Ascending aorta (tissue), 2 donors: Measurements from ENCODE around the gene SYT11. TPM values are rescaled to one million over a fixed set of nuclear protein-coding genes. Genes with fewer than 3 reads are reported as not detected.
"Not testable (repeated sequence)": the region's sequence is repeated elsewhere in the genome, so short reads cannot be mapped to it uniquely, and the experiment has no call there.

ENCODE experiments used
- DNase-seq, 2 donors: peaks; one replicate each; pipeline ENCODE4 v3.0.0-alpha.2; 2019; ENCODE audit warnings: low spot score in 2 of 2
- H3K27ac ChIP-seq, 2 donors: fragments of 200-600 bp; sonication (generic); one replicate each; pipeline ENCODE4 v1.5.1; 2016 to 2017; ENCODE audit warnings: mild to moderate bottlenecking in 1 of 2
- H3K27me3 ChIP-seq: fragments of 200-600 bp; sonication (generic); one replicate; pipeline ENCODE4 v1.5.1; 2017
- H3K36me3 ChIP-seq, 2 donors: fragments of 200-600 bp; sonication (generic); one replicate each; pipeline ENCODE4 v1.5.1; 2016
- H3K4me1 ChIP-seq, 2 donors: fragments of 200-600 bp; sonication (generic); one replicate each; pipeline ENCODE4 v1.5.1; 2016 to 2017; ENCODE audit warnings: mild to moderate bottlenecking in 1 of 2
- H3K4me3 ChIP-seq, 2 donors: fragments of 200-600 bp; sonication (generic); one replicate each; pipeline ENCODE4 v1.5.1; 2016 to 2017; ENCODE audit warnings: mild to moderate bottlenecking in 1 of 2
- H3K9me3 ChIP-seq, 2 donors: fragments of 200-600 bp; sonication (generic); one replicate each; pipeline ENCODE4 v1.5.1; 2016
- intact Hi-C: fragments of 100-400 bp; cut with DNase I; formaldehyde crosslinking; loops from one replicate; pipeline ENCODE4 v1.15.1; 2023
- total RNA-seq: library from RNA; depleted of rRNA; stranded (reverse); fragments of >200 nt; gene quantifications from one replicate; pipeline ENCODE4 v1.1.0, GENCODE V29; 2016
- TF ChIP-seq, protein P1 (sequence below), 3 experiments: fragments of 200-600 bp in 2 of 3; fragments of 450-650 bp in 1 of 3; sonication (generic) in 2 of 3; IDR thresholded peaks; one replicate each; pipeline ENCODE4 v1.5.1; 2016 to 2019; ENCODE audit warnings: antibody characterized with exemption in 3 of 3, mild to moderate bottlenecking in 1 of 3, moderate library complexity in 1 of 3

SYT11 gene
- total RNA-seq, 1 donor from 2014 or later, result 17.7 TPM

DNA sequence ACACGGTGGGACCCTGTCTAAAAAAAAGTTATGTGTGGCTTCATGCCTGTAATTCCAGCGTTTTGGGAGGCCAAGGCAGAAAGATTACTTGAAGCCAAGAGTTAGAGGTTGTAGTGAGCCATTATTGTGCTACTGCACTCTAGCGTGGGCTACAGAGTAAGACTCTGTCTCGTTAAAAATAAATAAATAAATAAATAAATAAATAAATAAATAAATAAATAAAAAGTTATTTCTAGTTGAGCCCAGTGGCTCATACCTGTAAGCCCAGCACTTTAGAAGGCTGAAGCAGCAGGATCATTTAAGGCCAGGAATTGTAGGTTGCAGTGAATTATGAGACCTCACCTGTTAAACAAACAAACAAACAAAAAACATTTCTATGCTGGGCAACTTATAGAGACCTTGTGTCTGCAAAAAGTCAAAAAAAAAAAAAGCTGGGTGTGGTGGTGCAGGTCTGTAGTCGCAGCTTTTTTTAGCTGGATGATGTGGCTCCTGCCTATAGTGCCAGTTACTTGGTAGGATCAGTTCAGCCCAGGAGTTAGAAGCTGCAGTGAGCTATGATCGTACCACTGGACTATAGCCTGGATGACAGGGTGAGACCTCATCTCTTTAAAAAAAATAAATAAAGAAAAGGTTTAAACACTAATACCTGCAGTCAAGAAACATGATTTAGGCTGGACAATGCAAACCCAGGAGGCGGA lies 27.9 kb upstream of the SYT11 start:
- peaks cover 2 to 4% of the 10 kb centered on the region in 2 donors for H3K36me3 ChIP-seq
- intact Hi-C loops, result no loop called here
- no peaks in the 10 kb centered on the region for H3K4me1 ChIP-seq
- no peaks in the 10 kb centered on the region for H3K9me3 ChIP-seq
- TF ChIP-seq, protein P1, sequence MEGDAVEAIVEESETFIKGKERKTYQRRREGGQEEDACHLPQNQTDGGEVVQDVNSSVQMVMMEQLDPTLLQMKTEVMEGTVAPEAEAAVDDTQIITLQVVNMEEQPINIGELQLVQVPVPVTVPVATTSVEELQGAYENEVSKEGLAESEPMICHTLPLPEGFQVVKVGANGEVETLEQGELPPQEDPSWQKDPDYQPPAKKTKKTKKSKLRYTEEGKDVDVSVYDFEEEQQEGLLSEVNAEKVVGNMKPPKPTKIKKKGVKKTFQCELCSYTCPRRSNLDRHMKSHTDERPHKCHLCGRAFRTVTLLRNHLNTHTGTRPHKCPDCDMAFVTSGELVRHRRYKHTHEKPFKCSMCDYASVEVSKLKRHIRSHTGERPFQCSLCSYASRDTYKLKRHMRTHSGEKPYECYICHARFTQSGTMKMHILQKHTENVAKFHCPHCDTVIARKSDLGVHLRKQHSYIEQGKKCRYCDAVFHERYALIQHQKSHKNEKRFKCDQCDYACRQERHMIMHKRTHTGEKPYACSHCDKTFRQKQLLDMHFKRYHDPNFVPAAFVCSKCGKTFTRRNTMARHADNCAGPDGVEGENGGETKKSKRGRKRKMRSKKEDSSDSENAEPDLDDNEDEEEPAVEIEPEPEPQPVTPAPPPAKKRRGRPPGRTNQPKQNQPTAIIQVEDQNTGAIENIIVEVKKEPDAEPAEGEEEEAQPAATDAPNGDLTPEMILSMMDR (IDR thresholded peaks at IDR 0.05), result no peak
- no peaks in the 10 kb centered on the region for H3K27me3 ChIP-seq
- H3K4me3 ChIP-seq, result no peak overlapping the region
- DNase-seq, result no peak
- H3K27ac ChIP-seq, result no peak overlapping the region

DNA sequence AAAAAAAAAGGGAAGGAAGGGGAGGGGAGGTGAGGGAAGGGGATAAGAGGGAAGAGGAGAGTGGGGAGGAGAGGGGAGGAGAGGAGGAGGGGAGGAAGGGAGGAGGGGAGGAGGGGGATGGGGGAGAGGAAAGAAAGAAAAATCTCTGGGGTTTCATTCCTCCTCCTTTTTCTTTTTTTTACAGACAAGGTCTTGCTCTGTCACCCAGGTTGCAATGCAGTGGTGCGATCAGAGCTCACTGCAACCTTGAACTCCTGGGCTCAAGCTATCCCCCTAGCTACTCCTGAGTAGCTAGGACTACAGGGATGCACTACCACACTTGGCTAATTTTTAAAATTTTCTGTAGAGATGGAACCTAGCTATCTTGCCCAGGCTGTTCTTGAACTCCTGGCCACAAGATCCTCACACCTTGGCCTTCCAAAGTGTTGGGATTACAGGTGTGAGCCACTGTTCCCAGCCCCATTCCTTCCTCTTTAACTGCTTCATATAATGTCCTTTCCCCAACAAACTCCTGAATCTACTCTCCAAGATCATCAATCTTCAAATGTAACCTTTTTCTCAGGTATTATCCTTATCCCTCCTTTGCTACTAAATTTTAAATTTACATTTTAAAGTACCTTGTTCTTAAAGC lies 25.6 kb upstream of the SYT11 start:
- intact Hi-C loops, result no loop called here
- TF ChIP-seq, protein P1 (IDR thresholded peaks at IDR 0.05), result no peak

DNA sequence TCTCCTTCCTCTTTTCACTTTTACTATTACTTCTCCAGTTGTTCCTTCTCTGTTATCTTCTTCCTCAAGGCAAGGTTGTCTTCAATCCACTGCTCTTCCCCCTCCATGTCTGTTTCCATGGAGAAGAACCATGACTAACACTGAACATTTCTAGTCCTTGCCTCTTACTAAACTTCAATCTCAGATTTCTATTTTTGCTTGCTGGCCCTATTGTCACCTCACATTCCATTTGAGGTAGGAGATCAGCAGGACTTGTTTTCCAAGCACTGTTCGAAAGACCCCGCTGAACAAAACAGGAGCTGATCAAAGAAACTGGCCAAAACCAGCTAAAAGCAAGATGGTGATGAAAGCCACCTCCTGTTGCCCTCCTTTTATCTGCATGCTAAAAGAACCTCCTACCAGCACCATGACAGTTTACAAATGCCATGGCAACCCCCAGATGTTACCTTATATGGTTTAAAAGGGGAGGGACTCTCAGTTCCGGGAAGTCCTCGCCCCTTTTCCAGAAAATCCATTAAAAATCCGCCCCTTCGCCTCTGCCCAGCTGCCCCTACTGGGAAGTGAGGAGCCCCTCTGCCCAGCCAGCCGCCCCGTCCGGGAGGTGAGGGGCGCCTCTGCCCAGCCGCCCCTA lies 25.0 kb upstream of the SYT11 start:
- Histone ChIP-seq H3K4me1 (no peaks in the 10 kb centered on the region), H3K27me3 (no peaks in the 10 kb centered on the region), H3K4me3 (no peak overlapping the region), H3K36me3 (peaks cover 0 to 2% of the 10 kb centered on the region in 2 donors), H3K27ac (peak overlapping the region in 1 of 2 donors; percentile 32), H3K9me3 (no peaks in the 10 kb centered on the region)
- TF ChIP-seq, protein P1 (IDR thresholded peaks at IDR 0.05), result no peak
- intact Hi-C loops, result no loop called here
- DNase-seq, result no peak

More for the DNA sequence above, 25.6 kb upstream of the SYT11 start:
- Histone ChIP-seq H3K36me3 (peaks cover 0 to 2% of the 10 kb centered on the region in 2 donors), H3K27me3 (no peaks in the 10 kb centered on the region), H3K27ac (no peak overlapping the region), H3K9me3 (no peaks in the 10 kb centered on the region), H3K4me1 (no peaks in the 10 kb centered on the region), H3K4me3 (no peak overlapping the region)
- DNase-seq, result no peak

DNA sequence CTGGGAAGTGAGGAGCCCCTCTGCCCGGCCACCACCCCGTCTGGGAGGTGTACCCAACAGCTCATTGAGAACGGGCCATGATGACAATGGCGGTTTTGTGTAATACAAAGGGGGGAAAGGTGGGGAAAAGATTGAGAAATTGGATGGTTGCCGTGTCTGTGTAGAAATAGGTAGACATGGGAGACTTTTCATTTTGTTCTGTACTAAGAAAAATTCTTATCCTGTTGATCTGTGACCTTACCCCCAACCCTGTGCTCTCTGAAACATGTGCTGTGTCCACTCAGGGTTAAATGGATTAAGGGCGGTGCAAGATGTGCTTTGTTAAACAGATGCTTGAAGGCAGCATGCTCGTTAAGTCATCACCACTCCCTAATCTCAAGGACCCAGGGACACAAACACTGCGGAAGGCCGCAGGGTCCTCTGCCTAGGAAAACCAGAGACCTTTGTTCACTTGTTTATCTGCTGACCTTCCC lies 24.4 kb upstream of the SYT11 start:
- H3K4me3 ChIP-seq, intact Hi-C loops, H3K27me3 ChIP-seq, DNase-seq, H3K4me1 ChIP-seq, H3K27ac ChIP-seq, H3K9me3 ChIP-seq, H3K36me3 ChIP-seq: not testable (repeated sequence)

DNA sequence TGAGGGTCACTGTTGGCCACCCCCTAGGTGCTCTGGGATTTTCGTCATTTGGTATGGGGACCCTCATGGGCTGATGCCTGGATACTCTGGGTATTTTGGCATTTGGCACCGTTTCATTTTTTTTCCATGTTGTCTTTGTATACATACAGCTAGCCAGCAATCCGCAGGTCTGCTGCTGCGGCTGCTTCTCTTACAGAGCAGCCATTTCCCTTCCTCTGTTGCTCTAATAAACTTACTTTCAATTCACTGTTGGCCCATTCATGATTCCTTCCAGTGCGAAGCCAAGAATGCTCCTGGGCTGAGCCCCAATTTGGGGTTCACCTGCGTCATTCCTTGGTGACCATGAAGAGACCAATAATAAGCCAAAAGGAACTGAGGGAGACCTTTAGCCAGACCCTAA lies 23.8 kb upstream of the SYT11 start:
- no peak overlapping the region for H3K27ac ChIP-seq
- TF ChIP-seq, protein P1 (IDR thresholded peaks at IDR 0.05), result no peak
- DNase-seq, result no peak
- intact Hi-C loops, result no loop called here
- H3K36me3 ChIP-seq, result peaks cover 0 to 2% of the 10 kb centered on the region in 2 donors
- H3K4me1 ChIP-seq, result no peaks in the 10 kb centered on the region
- no peaks in the 10 kb centered on the region for H3K9me3 ChIP-seq
- no peaks in the 10 kb centered on the region for H3K27me3 ChIP-seq
- no peak overlapping the region for H3K4me3 ChIP-seq

DNA sequence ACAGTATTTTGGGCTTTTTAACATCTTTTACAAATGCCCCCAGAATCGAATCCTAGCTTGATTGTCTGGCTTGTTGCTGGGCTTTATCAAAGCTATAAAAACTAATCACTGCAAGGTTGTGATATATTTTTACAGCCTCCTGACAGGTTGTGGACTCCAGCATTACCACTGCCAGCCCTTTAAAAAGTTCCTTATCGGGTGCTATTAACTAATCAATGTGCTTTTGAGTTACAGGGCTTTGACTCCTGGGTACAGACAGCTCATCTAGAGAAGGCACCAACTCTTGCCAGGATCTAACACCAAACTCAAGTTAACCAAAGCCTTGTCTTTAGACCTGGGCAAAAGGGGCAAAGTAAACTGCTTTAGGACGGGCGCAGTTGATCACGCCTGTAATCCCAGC lies 19.0 kb upstream of the SYT11 start:
- Histone ChIP-seq H3K36me3 (peaks cover 4 to 16% of the 10 kb centered on the region in 2 donors), H3K27ac (no peak overlapping the region), H3K27me3 (no peaks in the 10 kb centered on the region), H3K4me1 (no peaks in the 10 kb centered on the region), H3K9me3 (no peaks in the 10 kb centered on the region), H3K4me3 (no peak overlapping the region)
- DNase-seq, result no peak
- TF ChIP-seq, protein P1 (IDR thresholded peaks at IDR 0.05), result no peak
- intact Hi-C loops, result no loop called here
